Tibial artery (tissue), 4 donors: Measurements from ENCODE around the gene DCAF15.

Experiments used
- DNase-seq, 2 donors: peaks; one replicate each; pipeline ENCODE4 v3.0.0-alpha.2; 2019
- H3K27ac ChIP-seq, 2 donors: fragments of 200-600 bp; sonication (generic) in 1 of 2; 1 replicate in 1 of 2; 2 replicates in 1 of 2; pipeline ENCODE4 v1.5.1; 2018 to 2019; ENCODE audit warnings: mild to moderate bottlenecking in 1 of 2
- H3K27me3 ChIP-seq, 2 donors: fragments of 200-600 bp; sonication (generic) in 1 of 2; one replicate each; pipeline versions ENCODE4 v1.5.1 to v1.6.0; 2016 to 2019
- H3K36me3 ChIP-seq, 3 donors: fragments of 200-600 bp; sonication (generic) in 2 of 3; one replicate each; pipeline ENCODE4 v1.5.1; 2016 to 2019; ENCODE audit warnings: mild to moderate bottlenecking in 2 of 3
- H3K4me1 ChIP-seq, 4 donors: fragments of 200-600 bp; sonication (generic) in 2 of 4; 1 replicate in 3 of 4; 2 replicates in 1 of 4; pipeline ENCODE4 v1.5.1; 2016 to 2019
- H3K4me3 ChIP-seq, 2 donors: fragments of 200-600 bp; sonication (generic) in 1 of 2; 1 replicate in 1 of 2; 2 replicates in 1 of 2; pipeline ENCODE4 v1.5.1; 2018 to 2019; ENCODE audit warnings: mild to moderate bottlenecking in 2 of 2
- H3K9me3 ChIP-seq, 3 donors: fragments of 200-600 bp; sonication (generic) in 1 of 3; one replicate each; pipeline ENCODE4 v1.5.1; 2016 to 2019
- CTCF ChIP-seq, 2 experiments: fragments of 200-600 bp in 1 of 2; fragments of 450-650 bp in 1 of 2; IDR thresholded peaks; one replicate each; pipeline ENCODE4 v1.5.1; 2017 to 2019; ENCODE audit warnings: antibody characterized with exemption in 2 of 2, mild to moderate bottlenecking in 1 of 2, moderate library complexity in 1 of 2
- intact Hi-C: fragments of 100-400 bp; cut with DNase I; formaldehyde crosslinking; loops from one replicate; pipeline ENCODE4 v1.15.0; 2023; ENCODE audit warnings: low total_unique reads

DCAF15 gene

GRCh38 chr19:13906910-13907309, 45.4 kb upstream of the DCAF15 start:
- H3K36me3 ChIP-seq: peaks cover 2 to 26% (median 17%) of the 10 kb centered on the region in 3 donors
- intact Hi-C loops: no loop called here
- no peaks in the 10 kb centered on the region for H3K9me3 ChIP-seq
- peaks cover 0 to 18% (median 16%) of the 10 kb centered on the region in 4 donors for H3K4me1 ChIP-seq
- no peak for DNase-seq
- no peak for TF ChIP-seq CTCF (IDR thresholded peaks at IDR 0.05)
- peak overlapping the region; percentile 87 to 96 for H3K4me3 ChIP-seq
- H3K27me3 ChIP-seq: no peaks in the 10 kb centered on the region
- H3K27ac ChIP-seq: peak overlapping the region; percentile 79

GRCh38 chr19:13908674-13909073, 43.6 kb upstream of the DCAF15 start:
- Histone ChIP-seq H3K4me3 (no peak overlapping the region), H3K9me3 (no peaks in the 10 kb centered on the region), H3K27me3 (no peaks in the 10 kb centered on the region), H3K4me1 (peaks cover 0 to 18% (median 16%) of the 10 kb centered on the region in 4 donors), H3K27ac (no peak overlapping the region), H3K36me3 (peaks cover 18 to 43% (median 35%) of the 10 kb centered on the region in 3 donors)
- no peak for DNase-seq
- TF ChIP-seq CTCF (IDR thresholded peaks at IDR 0.05): no peak
- intact Hi-C loops: no loop called here

GRCh38 chr19:13909430-13909829, 42.9 kb upstream of the DCAF15 start:
- intact Hi-C loops: no loop called here
- no peak for DNase-seq
- H3K4me3 ChIP-seq: no peak overlapping the region
- peaks cover 26 to 51% (median 41%) of the 10 kb centered on the region in 3 donors for H3K36me3 ChIP-seq
- peaks cover 0 to 18% (median 16%) of the 10 kb centered on the region in 4 donors for H3K4me1 ChIP-seq
- H3K27me3 ChIP-seq: no peaks in the 10 kb centered on the region
- no peaks in the 10 kb centered on the region for H3K9me3 ChIP-seq
- no peak for TF ChIP-seq CTCF (IDR thresholded peaks at IDR 0.05)
- no peak overlapping the region for H3K27ac ChIP-seq

GRCh38 chr19:13913352-13913751, 39.0 kb upstream of the DCAF15 start:
- intact Hi-C loops: no loop called here
- no peaks in the 10 kb centered on the region for H3K9me3 ChIP-seq
- peaks cover 41 to 90% (median 67%) of the 10 kb centered on the region in 3 donors for H3K36me3 ChIP-seq
- no peak for DNase-seq
- H3K27ac ChIP-seq: no peak overlapping the region
- H3K27me3 ChIP-seq: no peaks in the 10 kb centered on the region
- no peak for TF ChIP-seq CTCF (IDR thresholded peaks at IDR 0.05)
- no peaks in the 10 kb centered on the region for H3K4me1 ChIP-seq
- no peak overlapping the region for H3K4me3 ChIP-seq

- peaks cover 54 to 98% (median 76%) of the 10 kb centered on the region in 3 donors for H3K36me3 ChIP-seq
- H3K27ac ChIP-seq: no peak overlapping the region
- no peaks in the 10 kb centered on the region for H3K9me3 ChIP-seq
- DNase-seq: no peak
- no peaks in the 10 kb centered on the region for H3K27me3 ChIP-seq
- no peak for TF ChIP-seq CTCF (IDR thresholded peaks at IDR 0.05)
- intact Hi-C loops: no loop called here
- H3K4me3 ChIP-seq: no peak overlapping the region
- no peaks in the 10 kb centered on the region for H3K4me1 ChIP-seq
Measured at GRCh38 chr19:13914777-13915176, 37.5 kb upstream of the DCAF15 start.

GRCh38 chr19:13917888-13918406, 34.4 kb upstream of the DCAF15 start:
- no peaks in the 10 kb centered on the region for H3K27me3 ChIP-seq
- H3K4me3 ChIP-seq: no peak overlapping the region
- H3K9me3 ChIP-seq: no peaks in the 10 kb centered on the region
- peaks cover 69 to 100% (median 85%) of the 10 kb centered on the region in 3 donors for H3K36me3 ChIP-seq
- no peaks in the 10 kb centered on the region for H3K4me1 ChIP-seq
- DNase-seq: no peak
- intact Hi-C loops: no loop called here
- no peak overlapping the region for H3K27ac ChIP-seq
- no peak for TF ChIP-seq CTCF (IDR thresholded peaks at IDR 0.05)
